GM19438 (cell line): ENCODE data around the gene AMBRA1.
"Not testable (repeated sequence)": the region's sequence is repeated elsewhere in the genome, so short reads cannot be mapped to it uniquely, and the experiment has no call there.

ENCODE experiments used
- ATAC-seq: cut with Tn5 transposase; IDR thresholded peaks from one replicate; pipeline ENCODE4 v1.9.1; 2021; ENCODE audit warnings: low read depth; ENCODE audit not compliant: unreplicated experiment

Gene AMBRA1

DNA sequence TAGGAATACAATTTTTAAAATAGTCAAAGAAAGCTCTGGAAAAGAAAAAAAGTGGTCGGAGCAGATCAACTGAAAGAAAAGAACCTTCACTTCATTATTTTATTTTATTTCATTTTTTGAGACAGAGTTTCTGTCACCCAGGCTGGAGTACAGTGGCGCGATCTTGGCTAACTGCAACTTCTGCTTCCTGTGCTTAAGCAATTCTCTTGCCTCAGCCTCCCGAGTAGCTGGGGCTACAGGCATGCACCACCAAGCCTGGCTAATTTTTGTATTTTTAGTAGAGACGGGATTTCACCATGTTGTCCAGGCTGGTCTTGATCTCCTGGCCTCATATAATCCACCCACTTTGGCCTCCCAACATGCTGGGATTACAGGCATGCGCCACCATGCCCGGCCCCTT is 74.9 kb downstream of the AMBRA1 start:
- not testable (repeated sequence) for ATAC-seq

DNA sequence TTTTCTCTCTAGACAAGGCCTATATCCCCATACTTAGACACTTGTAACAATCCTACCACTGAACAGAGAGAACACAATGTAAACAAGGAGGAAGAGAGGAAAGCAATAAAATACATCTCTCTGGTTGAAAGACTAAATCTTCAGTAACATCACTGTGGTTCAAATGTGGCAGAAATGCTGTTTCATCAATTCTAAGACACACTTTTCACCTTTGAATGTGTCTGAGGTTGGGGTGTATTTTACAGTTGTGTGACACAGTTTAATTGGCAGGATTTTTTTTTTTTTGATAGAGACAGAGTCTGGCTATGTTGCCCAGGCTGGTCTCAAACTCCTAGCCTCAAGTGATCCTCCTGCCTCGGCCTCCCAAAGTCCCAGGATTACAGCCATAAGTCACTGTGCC is 79.5 kb downstream of the AMBRA1 start:
- ATAC-seq = no peak

DNA sequence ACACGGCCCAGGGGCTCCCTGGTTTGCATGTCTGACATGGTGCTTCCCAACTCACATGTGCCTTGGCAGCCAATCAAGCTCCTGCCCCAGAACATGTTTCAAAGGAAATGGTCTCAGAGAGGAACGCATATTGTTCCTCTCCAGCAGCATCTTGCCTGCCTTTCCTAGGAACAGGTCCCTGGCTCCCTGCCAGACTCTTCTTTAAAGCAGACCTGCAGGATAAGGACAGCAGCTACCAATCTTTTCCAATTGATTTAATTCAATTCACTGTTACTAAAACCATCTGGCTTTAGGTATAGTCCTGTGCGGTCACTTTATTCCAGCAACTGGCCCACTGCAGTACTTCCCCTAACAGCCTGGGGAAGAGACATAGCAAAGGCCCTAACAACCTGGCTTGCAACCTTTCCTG is 79.9 kb downstream of the AMBRA1 start:
- ATAC-seq = no peak

DNA sequence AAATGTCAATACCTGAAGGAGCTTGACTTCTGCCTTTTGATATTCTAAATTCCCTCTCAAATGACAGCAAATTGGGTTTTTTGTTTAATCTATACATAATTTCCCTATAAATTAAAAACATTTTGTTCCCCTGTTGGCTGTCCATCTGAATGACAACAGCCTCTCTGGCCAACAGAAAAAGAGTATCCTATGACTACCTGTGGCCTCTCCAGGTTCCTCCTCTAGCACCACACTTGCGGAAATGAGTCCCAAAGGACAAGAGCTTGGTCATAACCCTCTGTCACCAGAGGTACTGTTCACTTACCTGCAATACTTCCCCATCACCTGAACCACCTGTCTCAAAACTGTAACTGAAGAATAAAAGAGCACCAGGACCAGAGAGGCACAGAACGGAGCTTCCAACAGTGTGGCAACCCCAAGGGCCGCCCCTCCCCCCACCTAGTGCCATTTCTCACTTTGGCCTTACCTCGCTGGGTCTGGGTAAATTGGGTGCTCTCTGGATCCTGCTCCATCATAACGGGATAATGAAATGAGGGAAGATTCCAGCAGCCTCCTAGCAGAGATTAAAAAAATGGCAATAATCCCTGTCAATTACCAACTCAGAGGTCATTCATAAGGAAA is 81.5 kb downstream of the AMBRA1 start:
- ATAC-seq = no peak

DNA sequence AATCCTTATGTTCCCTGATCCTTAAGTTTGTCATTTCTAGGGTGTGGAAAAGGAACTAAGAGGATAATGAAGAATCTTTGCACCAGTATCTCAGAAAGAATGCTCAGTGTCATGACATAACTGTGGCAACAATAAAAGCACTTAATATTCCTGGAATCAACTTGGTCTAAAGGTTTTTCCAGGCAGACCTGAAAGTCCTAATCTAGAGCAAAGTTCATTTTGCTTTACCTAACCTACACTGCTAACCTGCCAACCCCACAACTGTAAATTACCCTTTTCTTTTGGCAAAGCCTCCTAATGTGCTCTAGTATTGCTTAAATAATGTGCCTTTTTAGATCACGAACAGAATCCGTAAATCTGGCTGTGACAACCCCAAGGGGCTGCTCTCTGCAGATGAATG is 82.5 kb downstream of the AMBRA1 start:
- no peak for ATAC-seq

DNA sequence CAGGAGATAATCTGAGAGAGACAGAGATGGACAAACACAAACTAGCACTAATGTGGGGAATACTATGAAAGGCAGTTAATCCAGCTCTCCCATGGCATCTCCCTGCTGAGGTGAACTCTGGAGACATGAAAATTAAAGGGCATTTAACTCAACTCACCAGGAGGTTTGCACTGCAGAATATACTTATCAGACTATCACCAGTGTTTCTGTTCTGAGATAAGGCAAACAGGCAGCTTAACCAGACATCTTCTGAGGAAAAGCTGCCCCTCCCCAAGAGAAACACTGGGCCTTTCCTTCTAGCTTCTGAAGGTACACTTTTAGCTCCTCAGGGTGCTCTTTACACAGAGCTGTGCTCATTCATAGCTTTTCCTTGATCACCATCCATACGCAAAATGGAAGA is 85.5 kb downstream of the AMBRA1 start:
- ATAC-seq = no peak

DNA sequence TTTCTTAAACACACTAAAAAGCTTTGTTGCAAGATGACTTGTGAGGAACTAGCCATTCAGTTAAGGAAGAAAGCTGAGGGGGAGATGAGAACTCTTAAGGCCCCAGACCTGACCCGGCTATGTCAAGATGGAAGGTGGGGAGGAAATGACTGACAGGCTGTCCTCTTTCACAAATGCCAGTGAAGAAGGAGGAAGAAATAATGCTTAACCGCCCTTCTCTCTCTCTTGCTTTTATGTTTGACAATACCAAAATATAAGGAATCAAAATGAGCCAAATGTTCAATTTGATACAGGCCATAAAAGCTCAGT is 87.4 kb downstream of the AMBRA1 start:
- ATAC-seq = no peak

DNA sequence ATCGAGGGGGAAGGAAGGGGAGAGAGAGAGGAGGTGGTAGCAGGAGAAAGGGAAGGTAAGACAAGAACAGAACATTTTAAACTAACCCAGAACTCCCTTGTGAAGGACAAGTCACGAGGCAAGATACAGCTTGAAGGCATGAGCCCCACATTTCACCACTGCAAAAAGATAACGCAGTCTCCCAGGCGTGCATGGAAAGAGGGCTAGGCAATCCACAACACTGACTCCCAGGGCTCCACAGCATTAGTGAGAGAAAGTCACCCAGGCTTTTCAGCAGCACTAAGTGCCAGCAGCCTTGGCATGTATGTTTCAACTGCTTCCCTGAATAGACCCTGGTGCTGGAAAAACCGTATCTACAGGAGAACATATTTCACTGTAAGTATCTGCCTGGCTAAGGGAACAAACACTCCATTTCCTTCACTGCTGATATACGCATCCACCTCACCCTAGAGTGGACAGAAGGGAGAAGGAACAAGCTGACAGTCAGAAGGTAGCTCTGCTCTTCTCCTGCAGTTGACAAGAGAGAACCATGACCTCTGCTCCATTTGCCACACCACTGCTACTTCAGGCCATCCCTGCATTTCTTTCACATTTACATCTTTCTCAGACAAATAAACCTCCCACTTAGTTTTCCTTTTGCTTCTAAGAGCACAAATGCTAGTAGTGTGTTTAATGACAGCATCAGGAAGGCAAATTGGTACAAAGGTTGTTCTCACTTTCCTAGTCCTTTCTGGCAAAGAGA is 87.9 kb downstream of the AMBRA1 start:
- no peak for ATAC-seq

DNA sequence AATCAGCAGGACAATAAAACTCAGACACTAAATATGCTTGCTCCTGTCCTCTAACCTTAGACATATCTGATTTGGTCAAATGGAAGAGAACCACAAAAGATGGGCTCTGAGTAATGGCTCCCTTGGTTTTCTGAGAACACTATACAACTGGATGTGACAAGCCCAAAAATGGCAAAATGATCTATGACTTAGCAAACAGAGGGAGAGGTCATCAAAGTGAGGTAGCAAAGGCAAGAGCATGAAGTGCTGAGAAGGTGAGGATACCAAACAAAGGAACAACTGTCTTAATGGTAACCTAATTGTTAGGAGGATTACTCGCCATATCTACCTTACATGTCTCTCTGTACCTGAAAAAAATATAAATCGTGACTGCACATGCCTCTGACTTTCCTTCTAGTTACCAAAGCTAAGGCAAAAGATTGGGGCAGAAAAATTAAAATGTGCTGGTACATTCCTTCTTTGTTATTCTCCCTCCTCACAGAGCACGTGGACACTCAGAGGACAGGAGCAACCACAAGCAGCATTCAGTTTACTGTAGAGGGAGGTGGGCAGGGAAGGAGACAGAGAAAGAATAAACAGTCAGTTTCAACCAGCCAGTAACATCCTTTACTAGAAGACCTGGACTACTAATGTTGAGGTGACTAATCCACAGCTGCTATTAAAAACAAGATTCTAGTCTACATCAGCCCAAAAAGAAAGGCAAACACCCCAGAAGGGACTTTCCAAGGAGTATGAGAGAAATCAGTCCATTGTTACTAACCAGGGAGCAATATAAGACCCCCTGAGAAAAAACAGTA is 88.8 kb downstream of the AMBRA1 start:
- ATAC-seq = no peak

DNA sequence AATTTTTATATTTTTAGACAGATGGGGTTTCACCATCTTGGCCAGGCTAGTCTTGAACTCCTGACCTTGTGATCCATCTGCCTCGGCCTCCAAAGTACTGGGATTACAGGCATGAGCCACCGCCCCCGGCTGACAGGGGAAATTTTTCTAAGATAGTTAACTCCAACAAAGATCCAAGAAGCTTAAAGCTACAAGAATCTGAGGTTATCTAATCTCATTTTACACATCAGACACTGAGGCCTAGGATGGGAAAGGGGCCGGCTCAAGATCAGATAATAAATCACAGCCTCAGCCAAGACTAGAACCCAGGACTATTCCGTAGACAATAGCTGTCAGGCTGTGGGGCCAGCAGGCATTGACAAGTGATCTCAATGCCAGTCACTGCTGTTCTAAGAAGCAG is 94.0 kb downstream of the AMBRA1 start:
- no peak for ATAC-seq

DNA sequence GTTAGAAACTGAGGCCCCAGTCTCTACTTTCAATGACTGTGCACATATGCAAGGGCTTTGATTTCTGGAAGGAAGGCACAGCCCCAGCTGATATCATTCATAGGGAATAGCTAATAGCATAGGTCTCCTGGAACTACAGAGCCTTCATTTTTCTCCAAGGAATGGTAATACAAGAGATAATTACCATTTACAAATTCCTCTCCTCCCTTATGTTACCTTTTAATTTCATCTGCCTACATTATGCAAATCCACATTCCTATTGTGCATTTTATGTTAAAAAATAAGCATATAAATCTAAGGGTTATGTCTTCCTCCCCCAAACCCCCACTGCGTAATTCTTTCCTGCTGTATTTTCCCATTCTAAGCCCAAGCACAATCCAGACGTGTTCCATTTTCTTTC is 94.9 kb downstream of the AMBRA1 start:
- ATAC-seq = no peak

DNA sequence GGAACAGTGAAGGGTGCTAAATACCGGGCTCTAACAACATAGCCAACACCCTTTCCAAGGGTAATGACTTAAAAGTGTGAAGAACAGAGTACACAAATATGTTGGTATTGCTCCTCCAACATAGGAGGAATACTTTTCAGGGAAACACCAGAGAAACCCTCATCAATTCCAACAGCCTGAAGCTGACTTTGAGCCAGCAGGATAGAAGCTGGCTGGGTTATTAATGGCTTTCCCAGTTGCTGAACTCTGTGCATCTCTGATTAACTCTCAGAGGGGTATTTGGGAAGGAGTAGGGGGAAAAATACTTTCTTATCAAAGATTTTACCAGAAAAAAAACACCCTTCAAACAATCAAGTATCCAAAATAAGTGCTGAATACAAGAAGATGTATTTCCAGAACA is 95.6 kb downstream of the AMBRA1 start:
- no peak for ATAC-seq

DNA sequence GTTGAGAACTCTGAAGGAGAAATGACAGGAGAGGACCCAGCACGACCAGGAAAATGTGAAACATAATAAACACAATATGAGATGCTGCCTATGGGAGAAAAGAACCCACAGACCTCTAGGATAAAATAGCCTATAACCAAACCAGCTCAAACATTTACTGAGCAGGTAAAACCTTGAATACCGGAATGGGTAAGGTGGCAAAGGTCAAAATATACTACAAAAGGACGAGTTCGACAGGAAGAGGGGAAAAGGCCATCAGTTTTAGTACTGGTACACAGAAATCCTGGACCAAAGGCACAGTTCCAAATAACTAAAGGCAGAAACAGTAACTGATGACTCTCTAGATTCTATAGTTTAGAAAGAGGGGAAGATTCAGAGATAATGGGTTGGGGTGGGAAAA is 96.3 kb downstream of the AMBRA1 start:
- no peak for ATAC-seq

DNA sequence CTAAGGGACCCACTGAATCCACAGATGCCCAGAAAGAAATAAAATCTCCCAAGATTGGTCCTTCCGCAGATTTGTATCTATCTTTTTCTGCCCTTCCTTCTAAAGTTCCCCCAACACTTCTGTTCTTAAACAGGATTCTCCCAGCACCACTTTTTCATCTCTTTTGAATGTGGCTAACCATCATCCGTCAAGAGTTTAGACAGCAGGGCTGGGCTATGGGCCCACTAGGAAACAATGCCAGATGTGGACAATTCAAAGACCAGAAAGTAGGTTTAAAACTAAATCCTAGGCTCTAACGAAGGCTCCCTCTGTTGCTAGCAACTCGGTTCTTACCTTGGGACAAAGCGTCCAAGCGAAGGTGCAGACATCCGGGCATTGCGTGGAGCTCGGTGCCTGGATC is 100.0 kb downstream of the AMBRA1 start:
- no peak for ATAC-seq

DNA sequence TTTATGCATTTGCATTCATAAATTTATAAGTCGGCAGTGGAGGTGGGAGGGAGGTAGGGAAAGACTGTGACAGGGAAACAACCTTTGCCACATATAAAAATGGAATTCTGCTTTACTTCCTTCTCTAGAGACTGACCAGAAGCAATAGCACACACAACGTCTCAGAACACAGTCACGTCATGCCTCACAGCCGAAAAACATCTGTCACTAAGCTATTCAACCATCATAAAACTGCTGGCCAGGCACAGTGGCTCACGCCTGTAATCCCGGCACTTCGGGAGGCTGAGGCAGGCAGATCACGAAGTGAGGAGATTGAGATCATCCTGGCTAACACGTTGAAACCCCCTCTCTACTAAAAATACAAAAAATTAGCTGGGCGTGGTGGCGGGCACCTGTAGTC is 101.3 kb downstream of the AMBRA1 start:
- ATAC-seq = no peak

DNA sequence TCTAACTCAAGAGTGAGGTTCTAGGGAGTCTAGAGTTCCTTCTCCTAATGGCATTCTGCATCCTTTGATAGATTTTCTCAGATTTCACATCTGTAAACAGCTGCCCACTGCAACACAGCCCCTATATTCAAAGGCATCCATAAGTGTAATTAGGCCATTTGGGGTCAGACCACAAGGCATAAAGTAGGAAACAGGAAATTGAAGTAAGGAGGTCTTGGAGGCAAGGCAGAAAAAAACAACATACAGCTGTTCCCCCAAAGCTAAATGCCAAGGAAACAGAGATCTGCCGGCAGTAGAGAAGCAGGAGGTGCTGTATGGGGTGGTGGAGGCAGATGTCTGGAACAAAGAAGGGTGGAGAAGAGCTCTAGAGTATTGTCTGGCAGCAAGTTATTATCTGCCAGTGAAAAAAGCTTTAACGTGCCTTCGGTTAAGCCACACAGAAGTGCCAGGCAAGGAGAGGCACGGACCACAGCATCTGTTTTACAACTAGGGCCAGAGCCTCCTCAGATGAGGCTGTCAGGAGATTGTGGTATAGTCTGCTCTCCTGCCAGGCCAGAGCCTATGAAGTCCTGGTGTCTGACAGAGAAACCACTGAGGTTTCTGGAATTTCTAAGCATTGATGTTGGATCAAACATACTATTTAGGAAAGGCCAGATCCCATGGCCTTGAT is 102.0 kb downstream of the AMBRA1 start:
- ATAC-seq = no peak

DNA sequence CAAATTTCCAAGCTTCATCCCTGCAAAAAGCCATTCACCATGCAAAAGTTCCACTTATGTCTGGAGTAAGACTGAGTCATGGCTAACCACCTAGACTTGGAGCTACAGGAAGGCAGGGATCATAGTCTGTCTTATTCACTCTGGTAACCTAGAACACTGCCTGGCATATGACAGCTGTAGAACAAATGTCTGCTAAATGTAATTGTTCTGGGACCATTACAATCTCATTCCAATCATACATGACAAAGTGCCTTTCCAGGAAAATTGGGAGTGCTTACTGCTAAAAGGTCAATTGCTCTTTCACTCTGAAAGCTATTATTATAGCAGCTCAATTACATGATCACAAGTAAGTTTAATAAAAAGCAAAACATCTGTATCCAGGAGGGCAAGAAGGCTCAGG is 103.2 kb downstream of the AMBRA1 start:
- no peak for ATAC-seq

DNA sequence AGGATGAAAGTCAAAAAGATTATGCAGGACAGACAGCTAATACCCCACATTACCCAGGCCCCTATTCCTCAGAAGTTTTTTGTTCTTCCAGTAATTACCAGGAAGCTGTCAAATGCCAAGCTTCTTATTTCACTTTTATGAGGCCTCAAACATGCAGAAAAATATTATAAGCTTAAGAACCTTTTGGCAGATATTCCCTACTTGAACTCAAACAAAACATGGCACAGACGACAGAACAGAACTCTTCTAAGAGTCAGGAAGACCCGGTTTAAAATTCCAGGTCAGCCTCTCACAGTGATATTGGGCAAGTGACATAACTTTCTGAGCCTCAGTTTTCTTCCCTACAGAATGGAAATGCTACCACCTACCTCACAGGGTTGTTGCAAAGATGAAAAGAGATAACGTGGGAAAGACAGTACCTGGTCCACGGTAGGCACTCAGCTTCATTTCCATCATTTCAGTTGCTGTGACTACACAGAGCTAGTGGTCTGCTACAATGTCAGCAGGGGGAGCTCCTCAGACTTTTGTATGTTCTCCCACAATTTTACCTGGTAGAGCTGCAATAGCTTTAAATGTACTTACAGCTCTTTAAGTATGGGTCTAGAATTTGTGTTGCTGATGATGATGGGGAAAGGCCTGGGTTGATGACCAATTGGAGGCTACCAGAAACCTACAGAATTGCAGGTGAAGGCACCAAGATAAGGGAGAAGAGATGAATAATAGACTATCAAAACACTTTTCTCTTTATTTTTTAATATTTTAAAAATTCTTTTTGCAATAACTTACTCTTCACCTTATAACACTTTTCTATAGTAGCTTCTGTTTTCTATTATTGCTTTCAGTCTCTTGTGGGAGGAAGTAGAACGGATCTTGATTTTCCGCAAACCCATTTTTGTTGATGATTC is 103.9 kb downstream of the AMBRA1 start:
- ATAC-seq = no peak

DNA sequence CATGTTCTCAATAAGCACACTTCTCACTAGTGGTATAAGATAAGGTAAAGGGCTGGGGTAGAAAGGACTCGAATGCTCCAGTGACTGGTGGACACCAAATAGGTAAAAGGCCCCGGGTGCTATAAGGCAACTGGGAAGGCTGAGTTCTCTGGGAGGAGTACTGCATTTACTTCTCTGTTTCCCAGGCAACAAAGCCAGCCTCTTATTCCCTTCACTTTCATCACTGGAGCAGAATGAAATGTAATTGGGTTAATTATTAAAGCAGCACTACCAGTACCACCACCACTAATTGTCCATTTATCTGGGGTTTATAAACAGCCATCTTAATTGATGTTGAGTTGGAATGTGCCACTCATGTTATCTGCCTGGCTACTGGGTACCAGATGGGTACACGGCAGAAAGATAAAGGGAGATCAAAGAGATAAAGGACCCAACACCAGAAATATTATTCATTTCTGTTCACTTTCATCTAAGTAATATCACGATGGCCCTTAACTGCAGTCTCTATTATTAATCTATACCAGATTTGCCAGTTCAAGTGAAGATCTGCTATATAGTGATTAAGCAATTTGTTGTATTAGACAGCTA is 107.9 kb downstream of the AMBRA1 start:
- no peak for ATAC-seq

DNA sequence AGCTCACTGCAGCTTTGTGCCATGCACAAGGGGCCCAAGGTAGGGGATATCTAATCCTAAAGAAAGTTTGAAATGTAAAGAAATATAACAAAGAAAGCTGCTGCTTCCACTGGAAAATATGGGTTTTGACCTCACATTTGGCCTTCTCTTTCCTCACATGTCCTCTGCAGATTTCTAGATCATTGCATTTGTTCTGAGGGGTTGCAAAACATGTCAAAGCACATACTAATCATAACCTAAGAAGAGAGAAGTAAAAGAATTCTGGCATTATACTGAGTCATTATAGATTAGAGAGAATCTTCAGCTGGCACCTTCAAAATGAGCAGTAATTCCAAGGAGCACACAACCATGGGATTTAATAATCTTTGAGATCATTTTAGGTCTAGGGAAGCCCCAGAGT is 109.7 kb downstream of the AMBRA1 start:
- no peak for ATAC-seq
